HG02943 (cell line): ENCODE results near the gene PCDHGC3.

Experiments
- ATAC-seq: cut with Tn5 transposase; IDR thresholded peaks from one replicate; pipeline ENCODE4 v1.9.1; 2021; ENCODE audit warnings: mild to moderate bottlenecking, low read depth, moderate library complexity; ENCODE audit not compliant: unreplicated experiment

The PCDHGC3 gene

DNA sequence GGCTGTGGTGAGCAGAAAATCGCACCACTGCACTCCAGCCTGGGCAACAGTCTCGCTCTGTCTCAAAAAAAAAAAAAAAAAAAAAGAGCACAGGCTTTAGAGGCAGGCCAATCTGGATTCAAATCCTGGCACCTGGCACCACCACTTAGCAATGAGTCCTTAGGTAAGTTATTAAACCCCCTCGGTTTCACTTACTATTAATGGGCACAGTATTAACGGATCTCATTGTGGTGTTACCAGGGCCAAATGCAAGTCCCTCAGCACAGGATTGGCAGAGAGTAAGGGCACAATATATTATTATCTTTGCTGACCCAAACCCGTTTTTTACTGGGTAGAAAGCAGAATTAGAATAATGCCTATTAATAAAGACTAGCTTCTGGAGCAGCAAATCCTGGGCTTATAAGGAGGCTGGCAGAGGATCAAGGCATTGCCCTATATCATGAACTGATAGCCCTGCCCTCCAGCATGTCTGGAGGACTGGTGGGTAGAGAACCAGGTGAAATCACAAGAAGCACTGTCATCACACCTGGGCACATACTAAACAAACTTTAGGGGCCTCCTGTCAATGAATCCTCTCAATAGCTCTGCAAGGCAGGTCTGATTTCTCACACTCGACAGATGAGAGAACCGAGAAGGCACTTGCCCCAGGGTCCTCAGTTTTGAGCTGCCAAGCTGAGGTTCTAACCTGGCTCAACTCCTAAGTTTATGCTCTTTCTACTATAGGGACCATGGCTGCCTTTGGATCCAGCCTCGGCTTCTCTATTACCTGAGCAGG lies 30.8 kb downstream of the PCDHGC3 start:
- ATAC-seq, result no peak

DNA sequence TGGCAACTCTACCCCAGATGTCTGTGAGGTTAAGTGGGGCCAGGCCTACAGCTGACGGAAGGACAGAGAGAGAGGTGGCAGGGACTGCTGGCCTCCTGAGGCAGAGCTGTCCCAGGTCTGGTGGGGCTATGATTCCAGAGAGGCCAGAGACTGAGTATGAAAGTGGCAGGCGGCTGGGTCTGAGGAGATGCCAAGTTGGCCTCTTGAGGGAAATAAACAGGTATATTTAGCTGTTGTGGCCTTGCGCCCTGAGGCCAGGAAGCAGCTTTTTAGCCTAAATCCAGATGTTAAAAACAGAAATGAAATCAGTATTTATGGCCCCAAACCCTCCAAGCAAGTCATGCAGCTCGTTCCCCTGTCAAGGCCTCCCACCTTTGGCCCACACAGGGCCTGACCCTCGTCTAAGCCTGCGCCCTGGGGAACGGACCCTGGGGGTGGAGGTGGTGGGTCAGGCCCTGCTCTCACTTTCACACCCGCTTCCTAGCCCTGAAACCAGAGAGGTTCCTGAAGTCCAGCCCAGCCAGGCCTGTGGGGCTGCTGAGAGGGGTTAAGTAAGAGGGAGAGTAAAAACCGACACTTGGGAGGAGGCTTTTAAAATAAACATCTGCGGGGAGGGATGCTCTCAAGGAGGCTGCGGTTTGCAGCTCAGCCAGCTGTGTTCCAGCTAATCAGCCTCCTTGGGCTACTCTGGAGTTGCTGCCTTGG lies 31.8 kb downstream of the PCDHGC3 start:
- ATAC-seq, result peak; percentile 49

DNA sequence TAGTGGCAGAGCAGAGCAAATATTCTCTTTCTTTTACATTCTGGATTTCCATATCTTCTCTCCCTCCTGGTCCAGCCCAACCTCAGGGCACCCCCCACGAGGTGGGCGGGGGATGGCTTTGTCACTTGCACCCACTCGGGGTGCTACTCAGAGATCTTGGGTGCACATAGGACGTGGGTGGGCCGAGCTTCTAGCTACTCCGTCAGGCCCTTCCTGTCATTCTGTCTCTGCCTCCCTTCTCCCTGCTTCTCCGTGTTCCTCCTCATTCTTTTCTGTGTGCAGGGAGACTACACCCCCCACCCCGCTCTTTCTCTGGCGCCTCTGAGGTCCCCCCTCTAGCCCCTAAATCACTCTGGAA lies 32.7 kb downstream of the PCDHGC3 start:
- no peak for ATAC-seq

DNA sequence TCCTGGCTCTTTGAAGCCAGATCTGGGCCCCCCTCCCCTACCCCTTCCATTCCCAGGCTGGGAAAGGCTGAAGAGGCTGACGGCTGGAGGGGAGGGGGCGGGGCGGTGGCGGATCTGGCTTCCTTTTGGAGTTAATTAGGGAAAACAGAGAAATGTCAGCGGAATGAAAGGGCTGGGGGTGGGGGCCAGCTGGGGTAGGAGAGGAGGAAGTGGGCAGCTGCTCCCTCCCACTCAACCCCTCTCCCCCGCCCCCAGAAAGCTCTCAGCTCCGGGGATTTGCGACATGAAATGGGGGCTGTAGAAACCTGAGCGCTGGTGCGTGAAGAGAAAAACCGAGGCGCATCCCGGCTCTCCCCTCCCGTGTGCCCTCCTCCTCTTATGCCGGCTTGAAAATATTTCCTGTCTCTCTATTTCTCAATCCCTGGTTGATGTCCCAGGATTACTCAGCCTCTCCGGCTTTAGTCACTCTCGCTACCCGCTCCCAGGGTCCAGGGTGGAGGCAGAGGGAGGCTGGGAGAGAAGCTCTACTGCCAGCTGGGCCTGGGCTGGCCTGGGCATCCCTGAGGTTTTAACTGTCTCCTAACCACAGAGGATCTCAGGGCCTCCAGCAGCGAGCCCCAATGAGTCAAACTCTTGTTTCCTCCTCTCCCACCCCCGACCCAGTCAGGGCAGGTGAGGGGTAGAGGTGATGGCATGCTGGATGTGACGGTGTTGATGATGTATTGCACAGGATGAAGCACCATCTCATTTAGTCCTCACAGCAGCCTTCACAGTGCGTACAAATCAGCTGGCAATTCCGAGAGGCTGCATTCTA lies 33.2 kb downstream of the PCDHGC3 start:
- no peak for ATAC-seq

DNA sequence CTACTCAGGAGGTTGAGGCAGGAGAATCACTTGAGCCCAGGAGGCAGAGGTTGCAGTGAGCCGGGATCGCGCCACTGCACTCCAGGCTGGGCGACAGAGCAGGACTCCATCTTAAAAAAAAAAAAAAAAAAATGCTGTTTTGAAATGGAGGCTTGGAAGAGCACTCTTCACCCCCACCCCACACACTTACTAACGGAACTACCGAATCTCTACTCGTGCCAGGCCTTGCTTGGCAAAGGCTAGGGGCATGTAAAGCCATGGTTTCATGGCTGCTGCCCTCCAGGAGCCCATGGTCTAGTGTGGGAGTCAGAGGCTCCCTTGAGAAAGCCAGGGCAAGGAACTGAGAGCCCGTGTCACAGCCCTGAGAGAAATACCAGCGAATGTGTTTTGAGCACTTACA lies 34.4 kb downstream of the PCDHGC3 start:
- ATAC-seq, result no peak

DNA sequence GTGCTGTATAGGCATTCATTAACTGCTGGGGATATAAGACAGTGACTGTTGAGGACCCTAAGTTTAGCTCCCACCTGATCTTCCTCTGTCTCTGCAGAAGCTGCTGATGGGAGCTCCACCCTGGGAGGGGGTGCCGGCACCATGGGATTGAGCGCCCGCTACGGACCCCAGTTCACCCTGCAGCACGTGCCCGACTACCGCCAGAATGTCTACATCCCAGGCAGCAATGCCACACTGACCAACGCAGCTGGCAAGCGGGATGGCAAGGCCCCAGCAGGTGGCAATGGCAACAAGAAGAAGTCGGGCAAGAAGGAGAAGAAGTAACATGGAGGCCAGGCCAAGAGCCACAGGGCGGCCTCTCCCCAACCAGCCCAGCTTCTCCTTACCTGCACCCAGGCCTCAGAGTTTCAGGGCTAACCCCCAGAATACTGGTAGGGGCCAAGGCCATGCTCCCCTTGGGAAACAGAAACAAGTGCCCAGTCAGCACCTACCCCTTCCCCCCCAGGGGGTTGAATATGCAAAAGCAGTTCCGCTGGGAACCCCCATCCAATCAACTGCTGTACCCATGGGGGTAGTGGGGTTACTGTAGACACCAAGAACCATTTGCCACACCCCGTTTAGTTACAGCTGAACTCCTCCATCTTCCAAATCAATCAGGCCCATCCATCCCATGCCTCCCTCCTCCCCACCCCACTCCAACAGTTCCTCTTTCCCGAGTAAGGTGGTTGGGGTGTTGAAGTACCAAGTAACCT lies 35.3 kb downstream of the PCDHGC3 start:
- no peak for ATAC-seq

DNA sequence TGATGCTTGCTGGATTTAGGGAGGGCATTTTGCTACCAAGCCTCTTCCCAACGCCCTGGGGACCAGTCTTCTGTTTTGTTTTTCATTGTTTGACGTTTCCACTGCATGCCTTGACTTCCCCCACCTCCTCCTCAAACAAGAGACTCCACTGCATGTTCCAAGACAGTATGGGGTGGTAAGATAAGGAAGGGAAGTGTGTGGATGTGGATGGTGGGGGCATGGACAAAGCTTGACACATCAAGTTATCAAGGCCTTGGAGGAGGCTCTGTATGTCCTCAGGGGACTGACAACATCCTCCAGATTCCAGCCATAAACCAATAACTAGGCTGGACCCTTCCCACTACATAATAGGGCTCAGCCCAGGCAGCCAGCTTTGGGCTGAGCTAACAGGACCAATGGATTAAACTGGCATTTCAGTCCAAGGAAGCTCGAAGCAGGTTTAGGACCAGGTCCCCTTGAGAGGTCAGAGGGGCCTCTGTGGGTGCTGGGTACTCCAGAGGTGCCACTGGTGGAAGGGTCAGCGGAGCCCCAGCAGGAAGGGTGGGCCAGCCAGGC lies 36.1 kb downstream of the PCDHGC3 start:
- no peak for ATAC-seq

DNA sequence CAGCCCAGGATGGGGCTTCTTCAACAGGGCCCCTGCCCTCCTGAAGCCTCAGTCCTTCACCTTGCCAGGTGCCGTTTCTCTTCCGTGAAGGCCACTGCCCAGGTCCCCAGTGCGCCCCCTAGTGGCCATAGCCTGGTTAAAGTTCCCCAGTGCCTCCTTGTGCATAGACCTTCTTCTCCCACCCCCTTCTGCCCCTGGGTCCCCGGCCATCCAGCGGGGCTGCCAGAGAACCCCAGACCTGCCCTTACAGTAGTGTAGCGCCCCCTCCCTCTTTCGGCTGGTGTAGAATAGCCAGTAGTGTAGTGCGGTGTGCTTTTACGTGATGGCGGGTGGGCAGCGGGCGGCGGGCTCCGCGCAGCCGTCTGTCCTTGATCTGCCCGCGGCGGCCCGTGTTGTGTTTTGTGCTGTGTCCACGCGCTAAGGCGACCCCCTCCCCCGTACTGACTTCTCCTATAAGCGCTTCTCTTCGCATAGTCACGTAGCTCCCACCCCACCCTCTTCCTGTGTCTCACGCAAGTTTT lies 36.7 kb downstream of the PCDHGC3 start:
- ATAC-seq, result no peak

DNA sequence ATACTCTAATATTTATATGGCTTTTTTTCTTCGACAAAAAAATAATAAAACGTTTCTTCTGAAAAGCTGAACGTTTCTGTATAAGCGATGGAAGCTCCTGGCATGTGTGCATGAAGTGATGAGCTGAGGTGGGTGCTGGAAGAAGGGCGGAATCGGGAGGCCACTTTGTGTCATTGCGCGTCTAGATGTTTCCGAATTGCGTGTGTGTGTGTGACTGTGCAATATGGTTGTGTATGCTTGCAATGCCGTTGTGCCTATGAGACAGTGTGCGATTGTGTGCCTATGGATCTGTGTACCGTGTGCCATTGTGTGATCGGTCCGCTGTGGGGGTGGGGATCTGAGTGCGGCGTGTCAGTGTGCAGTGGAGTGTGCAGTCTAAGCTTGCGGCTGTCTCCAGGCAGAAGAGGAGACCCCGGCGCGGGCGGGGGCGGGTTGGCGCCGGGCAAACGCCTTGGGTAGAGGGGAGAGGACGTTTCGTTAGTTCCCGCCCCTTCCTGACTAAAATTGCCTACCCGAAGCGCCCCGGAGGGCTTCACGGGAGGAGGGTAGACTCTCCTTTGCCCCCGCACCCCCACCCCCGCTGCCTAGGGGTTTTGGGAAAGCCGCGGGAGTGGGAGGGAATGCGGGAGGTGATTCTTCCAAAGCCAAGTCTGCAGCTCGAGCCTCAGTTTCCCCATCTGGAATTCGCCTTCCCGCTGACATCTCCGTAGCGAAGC lies 37.3 kb downstream of the PCDHGC3 start:
- ATAC-seq, result no peak

DNA sequence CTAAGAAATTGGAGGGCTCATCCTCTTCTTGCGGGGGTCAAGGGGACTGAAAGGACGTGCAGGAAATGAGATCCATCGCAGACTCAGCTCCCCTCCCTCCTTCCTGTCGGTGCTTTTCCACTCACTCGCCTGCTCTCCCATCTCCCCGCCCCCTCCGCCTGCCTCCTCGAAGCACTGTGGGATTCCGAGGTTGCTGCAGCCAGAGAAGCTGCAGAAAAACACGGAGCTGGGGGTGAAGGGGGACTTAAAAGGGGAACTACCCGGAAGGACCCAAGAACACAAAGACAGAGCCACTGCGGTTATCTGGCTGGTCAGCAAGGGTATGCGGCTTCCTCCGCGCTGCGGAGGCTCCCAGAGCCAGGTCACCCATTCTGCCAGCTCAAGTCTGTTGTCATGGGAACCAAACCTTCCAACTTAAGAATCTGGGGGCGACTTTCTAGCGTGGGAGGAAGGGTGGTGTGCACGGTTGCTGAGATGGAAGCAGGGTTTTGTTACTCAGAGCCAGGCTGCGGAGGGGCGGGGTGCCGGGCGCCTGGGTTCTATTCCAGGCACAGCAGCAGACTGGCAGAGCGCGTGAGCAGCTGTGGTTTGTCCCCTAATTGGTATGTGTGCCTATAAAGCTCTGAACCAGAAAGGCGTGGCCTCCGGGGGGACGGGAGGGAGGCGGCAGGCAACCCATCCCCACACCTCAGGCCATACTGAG lies 38.0 kb downstream of the PCDHGC3 start:
- no peak for ATAC-seq

DNA sequence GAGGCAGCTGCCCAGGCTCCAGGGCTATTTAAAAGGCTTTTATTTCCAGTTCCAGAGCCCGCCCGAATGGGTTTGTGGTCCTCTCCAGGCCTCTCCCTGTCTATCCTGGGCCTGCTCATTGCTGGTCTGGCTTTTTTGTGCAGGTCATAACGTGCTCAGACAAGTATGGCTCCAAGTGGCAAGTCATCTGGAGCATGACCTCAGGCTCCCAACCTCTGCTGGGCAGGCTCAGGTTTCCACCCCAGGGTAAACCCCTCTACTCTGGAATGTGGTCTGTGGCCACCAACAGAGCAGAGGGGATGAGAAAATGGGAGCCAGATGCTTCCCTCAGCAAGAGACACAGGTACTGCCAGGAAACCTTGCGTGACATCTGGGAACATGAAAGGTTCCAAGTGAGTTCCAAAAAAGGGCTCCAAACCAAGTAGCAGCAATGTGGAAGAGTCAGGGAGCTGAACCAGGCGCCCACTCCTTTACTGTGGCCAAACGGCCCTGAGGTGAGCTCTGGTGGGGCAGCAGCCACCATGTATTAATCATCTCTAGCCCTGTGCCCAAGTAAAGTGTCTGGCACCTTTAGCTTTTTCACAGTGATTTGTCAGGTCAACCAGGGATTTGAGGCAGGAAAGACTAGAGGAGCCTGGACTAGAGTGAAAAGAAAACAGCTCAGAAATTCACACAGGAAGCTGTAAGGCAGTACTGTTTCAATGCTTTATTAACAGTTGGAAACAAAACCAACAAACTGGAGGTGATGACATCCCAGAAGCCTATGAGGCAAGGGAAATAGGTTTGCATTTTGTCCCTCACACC lies 38.8 kb downstream of the PCDHGC3 start:
- no peak for ATAC-seq

DNA sequence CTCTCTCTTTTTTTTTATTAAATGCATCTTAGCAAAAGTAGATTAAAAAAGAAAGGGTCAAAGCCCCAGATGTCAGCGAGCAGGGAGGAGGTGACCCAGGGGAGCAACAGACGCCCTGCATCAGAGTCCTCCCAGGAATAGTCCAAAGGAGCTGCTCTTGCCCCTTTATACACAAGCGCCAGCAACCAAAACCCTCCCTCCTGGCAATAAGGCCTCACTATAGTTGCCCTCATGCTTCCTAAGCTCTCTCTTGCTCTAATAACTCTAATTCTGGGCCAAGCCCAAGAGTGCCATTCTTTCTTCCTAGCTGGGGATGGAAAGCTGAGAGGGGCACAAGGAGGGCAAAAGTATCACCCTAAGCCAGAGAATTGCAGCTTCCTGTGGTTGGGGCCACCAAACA lies 39.4 kb downstream of the PCDHGC3 start:
- ATAC-seq, result no peak

DNA sequence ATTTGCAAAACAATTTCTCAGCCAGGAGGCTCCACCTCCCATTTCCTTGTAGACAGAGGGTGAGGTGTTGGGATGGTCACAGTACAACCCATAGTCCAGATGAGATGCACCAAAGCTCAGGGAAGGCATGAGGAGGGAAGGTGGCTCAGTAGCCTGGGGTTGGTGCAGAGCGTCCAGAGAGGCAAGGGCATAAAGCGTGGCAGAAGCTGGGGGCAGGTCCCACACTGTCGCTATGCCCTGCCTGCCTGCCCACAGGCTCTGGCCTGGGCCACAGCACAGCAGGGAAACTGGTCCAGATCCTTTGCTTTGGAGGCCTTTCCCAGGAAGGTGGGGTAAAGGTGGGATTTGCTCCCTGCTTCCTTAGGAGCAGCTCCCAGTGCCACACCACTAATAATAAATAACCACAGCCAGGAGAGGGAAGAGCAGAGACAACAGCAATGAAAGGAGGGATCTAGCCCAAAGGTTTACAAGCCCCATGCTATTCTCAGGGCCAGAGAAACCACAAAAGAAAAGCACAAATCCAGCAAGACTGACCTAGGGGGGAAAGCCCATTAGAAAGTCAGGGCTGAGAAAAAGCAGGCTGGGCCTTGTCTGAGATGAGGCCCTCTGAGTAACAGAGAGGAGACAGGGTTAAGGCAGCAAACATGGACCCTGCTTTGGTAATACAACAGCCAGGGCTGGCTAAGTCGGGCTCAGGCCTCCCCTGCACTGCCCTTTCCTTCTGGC lies 40.3 kb downstream of the PCDHGC3 start:
- no peak for ATAC-seq

DNA sequence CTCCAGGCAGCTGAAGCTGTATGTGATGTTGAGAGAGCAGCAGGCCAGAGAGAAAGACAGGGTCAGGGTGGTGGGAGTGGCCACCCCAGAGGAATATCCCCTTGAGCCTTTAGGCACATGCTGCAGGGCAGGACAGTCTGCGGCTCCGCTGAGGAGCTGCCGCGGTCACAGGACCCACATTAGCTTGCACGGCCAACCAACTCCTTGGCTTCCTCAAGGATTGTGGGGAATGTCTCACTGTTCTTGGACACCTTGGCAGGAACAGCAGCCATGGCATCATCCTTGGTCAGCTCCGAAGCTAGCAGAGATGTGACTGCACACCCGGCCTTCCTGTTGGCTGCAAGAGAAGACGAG lies 40.9 kb downstream of the PCDHGC3 start:
- no peak for ATAC-seq

DNA sequence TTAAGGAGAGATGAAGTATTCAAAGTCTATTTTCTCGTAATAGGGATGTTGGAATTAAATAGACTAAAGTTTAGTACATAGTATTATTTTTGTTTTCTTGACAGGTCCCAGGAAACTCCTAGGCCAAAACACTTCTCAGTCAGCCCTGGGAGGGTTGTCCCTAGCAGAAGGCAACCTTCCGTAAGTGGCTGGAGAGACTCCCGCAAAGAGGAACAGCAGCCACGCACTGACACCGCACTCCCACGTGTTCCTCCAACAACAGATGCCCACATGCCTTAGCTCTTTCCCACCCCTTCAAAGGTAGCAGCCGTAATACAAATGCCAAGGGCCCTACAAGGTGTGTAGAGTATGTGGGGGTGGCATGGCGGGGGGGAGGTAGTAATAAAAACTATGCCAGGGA lies 41.5 kb downstream of the PCDHGC3 start:
- no peak for ATAC-seq

DNA sequence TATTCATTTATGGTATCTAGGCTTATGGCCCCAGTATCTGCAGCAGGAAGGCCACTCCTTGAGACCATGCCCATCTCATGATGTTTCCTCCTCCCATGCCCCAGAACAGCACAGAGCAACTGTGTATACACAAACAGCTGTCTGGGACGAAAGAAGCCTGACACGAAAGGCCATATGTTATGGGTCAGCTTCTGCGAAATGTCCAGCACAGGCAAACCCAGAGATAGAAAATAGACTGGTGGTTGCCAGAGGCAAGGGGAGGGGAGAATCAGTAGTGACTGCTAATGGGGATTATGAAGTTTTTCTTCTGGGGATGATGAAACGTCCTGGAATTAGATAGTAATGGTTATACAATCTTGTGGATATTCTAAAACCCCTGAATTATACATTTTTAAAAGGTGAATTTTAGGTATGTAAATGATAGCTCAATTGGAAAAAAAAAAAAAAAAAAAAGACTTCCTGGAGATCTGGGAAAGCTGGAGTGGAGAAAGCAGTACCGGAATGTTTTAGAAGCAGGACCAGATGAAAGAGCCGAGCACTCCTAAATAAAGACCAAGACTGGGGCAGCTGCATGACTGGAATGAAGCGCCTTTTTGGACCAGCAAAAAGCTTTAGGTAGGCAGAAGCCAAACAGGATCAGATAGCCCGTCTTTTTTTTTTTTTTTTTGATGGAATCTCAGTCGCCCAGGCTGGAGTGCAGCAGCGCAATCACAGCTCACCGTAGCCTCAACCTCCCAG lies 42.3 kb downstream of the PCDHGC3 start:
- no peak for ATAC-seq

DNA sequence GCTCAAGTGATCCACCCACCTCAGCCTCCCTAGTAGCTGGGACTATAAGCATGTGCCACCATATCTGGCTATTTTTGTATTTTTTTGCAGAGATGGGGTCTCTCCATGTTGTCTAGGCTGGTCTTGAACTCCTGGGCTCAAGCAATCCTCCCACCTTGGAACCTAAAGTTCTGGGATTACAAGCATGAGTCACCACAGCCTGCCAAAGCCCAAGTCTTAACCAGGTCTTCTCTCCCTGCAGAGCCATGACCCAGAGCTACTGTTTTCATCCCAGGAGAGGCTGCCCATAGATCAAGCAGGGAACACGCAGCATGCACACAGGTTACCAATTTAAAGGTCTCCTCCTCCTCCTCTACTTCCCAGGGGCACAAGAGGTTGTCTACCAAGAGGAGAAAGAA lies 42.9 kb downstream of the PCDHGC3 start:
- ATAC-seq, result no peak
